Left renal cortex interstitium (tissue), 4 donors: ENCODE data around the gene PFKL. TPM values are rescaled to one million over a fixed set of nuclear protein-coding genes. Genes with fewer than 3 reads are reported as not detected.

Source experiments
- DNase-seq, 4 donors: peaks; one replicate each; pipeline ENCODE4 v3.0.0-alpha.2; 2013; ENCODE audit warnings: low read depth in 4 of 4, low spot score in 2 of 4, missing footprints in 1 of 4
- polyA plus RNA-seq, 4 donors: library from polyadenylated mRNA; unstranded; fragments of 120-200 nt; gene quantifications; one replicate each; pipeline ENCODE4 v1.2.1, GENCODE V29; 2013; ENCODE audit not compliant: insufficient read length in 4 of 4

The PFKL gene
- polyA plus RNA-seq, 4 donors, result 104 to 178 (median 157) TPM

DNA sequence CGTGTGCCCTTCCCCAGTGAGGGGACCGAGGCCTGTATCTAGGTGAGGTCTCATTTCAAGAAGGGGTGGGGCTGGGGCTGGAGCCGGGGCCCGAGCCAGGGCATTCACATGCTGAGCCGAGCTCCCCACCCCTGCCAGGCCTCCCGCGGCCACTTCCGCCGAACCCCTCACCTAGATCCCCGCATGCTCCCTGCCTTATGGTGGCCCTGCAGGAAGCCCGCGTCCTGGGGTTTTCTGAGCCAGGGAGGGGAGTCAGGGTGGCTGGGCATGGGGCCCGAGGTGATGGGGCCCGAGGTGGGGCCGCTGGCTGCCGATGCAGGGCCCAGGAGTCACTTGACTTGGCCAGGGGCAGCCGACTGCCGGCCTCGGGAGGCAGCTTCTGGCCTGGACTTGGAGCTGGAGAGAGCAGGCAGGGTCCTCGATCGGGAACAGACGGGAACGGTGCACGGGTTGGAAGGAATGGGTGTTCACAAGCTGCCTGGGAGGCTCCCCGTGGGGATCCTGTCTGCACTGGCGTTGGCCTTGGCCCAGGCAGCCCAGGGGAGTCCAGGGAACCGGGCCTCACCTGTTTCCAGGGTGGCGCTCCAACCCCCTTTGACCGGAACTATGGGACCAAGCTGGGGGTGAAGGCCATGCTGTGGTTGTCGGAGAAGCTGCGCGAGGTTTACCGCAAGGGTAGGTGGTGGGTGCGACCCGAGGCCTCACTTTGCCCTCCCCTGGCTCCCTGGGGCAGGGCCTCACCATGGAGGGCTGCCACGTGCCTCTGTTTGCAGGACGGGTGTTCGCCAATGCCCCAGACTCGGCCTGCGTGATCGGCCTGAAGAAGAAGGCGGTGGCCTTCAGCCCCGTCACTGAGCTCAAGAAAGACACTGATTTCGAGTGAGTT lies 25.8 kb downstream of the PFKL start:
- no peak for DNase-seq

DNA sequence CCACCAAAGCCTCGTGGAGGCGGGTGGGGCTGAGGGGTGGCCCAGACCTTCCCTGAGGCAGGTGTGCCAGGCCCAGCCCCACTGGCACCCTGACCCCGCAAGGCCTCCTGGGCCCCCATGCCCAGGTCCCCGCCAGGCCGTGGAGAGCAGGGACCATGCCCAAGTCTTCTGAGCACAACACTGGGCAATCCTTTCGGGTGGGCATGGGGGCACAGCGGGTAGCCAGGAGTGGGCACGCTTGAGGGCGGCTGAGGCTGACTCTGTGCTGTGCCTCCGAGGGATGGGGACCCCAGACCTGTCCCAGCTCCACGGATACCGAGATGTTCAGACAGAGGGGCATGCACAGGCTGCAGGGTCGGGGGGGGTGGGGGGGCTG lies 26.4 kb downstream of the PFKL start:
- DNase-seq, result no peak

DNA sequence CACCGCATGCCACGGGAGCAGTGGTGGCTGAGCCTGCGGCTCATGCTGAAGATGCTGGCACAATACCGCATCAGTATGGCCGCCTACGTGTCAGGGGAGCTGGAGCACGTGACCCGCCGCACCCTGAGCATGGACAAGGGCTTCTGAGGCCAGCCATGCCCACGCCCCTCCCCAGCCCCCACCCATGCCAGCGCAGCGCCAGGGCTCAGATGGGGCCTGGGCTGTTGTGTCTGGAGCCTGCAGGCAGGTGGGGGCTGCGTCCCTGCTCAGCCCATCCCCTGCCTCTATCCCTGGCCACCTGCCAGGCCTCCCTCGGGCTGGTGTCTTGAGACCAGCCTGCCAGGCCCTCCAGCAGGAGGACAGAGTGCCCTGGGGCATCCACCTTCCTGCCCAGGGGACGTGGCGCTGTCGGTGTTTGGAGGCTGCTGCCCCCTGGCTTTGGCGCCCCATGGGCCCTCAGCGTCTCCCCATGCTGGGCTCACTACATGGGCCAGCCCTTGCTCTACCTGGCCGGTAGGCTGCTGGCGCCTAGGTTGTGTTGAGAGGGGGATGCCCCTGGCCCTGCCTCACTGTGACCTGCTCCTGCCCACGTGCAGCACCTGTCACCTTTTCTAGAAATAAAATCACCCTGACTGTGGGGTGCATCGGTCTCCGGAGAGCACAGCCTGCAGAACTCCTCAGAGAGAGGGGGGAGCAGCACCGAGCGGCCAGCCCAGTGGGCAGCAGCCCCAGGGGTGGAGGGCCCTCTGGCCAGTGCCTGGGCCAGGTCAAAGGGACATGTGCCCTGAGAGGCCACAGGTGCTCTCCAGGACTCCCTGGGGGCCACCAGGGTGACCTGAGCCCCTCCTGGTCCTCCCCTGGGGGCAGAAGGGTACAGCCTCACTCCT lies 27.1 kb downstream of the PFKL start:
- no peak for DNase-seq

DNA sequence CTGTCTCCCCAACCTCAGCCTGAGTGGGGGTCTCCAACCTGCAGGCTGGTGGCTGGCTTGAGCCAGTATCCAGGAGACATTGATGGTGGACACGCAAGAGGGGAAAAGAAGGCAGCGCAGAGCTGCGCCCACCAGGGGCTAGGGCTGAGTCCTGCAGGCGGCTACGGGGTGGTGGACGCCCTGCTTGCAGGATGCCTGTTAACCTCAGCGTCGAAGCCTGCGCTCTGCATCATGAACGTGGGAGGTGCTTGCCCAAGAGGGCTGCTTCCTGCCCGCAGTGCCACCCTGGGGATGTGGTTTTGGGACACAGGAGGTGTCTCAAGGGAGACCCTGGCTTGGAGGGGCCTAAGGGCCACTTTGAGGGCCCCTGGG lies 27.7 kb downstream of the PFKL start:
- no peak for DNase-seq

DNA sequence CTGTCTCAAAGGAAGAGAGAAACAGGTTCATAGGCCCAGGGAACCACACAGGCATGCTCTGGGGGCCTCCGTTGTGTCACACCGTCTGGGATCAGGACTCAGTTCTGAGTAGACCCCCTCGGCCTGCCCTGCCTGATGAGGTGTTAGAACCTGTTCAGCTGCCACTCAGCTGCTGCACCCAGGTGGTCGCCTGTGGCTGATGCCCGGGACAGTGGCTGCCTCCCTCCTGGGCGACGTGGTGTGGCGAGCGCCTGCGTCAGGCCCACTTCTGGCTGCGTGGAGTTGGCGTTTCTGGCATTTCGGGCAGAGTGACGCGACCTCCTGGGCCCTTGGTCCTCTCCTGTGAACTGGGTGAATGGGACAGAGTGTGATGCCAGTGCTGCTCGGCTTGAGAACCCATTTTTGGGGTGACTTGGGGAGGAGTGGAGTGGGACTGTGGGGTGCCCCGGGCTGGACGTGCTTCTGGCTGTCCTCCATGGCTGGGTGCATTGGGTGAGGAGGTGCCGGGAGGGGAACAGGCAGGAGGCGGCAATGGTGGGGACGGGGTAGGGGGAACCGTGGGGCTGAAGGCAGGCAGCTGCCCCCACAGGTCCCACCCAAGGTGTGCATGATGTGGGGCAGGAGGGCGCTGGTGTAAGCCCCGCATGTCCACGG lies 28.5 kb downstream of the PFKL start:
- no peak for DNase-seq

DNA sequence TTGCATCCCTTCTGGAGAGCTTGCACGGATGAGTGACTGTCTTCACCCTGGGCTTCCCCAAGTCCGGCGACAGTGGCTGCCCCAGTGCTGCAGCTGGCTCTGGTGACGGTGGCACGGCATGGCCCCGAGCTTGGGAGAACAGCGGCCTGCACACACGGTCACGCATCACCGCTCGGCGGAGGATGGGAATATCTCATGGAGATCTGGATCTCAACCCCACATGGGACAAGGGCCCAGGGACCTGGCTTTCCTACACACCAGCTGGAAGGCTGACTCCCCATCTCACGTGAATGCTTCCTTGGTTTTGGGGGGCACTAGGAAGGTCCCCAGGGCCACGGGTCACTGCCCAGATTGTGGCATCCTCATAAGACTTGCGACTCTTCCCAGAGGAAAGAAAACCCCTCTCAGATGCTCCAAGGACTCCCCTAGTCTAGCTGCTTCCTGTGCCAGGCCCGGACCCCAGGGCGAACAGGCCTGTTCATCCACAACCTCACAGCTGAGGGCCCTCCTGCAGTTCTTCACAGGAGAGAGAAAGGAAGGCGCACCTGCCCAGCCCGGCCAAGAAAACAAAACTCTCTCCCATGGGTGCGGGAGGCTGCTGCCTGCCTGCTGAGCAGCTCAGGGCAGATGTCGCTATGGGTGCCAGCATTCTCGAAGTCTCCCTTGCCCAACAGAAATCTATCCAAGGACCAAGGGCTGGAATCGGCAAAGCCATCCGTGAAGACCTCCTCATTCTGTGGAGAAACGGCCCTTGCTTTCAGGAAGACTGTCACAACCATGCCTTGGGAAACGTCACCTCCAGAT lies 29.4 kb downstream of the PFKL start:
- no peak for DNase-seq

DNA sequence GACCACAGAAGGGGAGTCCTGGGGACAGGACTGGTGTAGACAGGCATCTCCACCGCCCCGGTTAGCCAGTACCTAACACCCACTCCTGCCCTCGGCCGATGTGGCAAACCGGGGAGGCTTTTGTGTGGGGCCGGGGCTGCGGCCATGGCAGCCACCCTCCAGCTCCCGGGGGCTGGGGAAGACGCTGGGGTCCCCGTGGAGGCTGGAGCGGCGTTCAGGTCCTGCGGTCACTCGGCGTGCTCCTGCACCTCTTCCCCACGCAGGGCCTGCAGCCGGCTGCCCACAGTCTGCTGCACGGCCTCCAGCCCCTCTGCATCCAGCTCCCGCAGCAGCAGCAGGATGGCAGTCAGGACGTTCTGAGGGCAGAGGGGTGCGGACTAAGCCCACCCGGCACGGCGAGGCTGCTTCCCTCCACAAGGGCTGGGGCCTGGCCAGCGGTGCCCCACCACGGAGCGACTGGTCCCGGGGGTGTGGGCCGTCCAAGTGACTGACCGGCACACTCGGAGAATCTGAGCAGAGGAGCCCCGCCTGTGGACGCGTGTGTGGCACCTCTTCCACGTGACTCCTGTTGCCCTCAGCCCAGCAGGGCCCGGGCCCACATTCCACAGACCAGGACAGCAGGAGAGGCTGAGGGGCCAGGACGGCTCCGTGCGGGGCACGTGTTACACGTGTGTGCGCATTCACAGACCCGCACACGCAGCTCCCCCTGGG lies 30.3 kb downstream of the PFKL start:
- DNase-seq, result no peak

DNA sequence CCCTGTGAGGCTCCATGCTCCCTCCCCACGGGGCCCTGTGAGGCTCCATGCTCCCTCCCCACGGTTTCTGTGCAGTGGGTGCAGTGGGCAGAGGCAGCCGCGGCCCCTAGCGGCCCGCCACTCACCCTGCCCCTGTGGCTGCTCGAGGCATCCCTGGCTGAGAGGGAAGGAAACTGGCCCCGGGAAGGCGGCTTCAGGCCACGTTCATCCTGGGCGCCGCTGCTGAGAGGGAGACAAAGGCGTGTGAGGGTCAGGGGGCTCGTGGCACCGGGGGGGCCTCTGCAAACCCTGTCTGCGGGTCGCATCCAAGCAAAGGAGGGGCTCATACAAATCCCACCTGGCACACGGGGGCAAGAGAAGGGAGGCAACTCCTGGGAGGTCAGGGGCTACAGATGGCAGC lies 30.8 kb downstream of the PFKL start:
- DNase-seq, result no peak

DNA sequence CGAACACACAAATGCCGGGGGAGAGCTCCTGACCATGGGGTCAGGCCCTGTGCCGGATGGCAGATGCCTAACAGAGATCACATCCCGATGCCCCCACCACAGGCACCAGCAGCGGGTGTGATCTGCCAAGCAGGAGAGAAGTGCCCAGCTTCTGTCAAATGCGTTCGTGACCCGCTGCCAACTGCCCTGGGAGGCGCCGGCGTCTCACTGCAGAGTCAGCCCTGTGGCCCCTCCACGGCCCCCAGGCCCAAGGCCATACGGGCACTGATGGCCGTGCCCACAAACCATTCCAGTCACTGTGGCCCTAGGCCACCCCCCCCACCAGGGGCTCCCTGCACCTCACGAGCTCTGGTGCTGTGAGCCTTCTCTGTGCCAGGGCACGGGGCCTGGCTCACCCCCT lies 31.4 kb downstream of the PFKL start:
- no peak for DNase-seq

DNA sequence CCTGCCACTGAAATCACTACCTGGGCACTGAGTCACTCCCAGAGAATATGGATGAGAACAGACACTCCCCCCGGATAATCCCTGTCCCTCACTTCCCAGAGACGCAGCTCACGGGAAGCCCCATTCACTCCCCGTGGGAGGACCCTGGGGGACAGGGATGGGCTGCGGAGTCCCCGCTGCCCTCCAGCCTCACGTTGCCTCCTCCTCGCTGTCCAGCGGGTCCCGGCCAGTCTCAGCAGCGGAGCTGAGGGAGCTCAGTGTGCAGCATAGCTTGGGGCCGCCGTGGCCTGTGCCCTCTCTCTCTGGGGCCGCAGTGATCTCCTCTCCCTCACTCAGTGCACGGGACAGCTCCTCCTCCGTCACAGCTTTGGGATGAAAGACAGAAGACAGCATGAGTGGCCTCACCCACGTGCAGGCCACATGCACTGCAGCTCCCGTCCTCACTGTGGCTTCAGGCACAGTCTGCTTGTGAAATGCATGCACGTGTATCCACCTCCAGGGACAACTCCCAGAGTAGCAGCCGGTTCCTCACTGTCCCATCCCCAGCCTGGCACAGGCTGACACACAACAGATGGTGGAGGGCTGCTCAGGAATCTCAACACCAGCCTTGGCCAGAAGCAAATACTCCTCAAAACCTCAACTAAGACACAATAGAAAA lies 31.9 kb downstream of the PFKL start:
- no peak for DNase-seq

DNA sequence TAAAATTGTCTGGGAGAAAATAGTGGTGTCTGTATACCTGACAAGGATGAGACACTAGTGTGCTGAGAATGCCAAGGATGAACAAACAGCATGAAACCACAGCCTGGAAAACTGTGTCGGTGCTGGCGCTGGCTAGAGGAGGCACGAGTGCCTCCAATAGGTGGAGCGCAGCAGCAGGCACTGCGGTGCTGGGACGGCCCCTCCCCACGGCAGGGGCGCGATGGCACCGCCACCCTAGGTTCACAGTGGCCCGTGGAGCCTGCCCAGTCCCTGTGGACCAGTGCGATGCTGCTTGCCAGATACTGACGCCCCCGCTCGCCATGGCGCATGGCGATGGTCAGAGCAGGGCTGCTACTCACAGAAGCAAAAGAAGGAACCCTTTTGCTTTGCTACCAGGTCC lies 32.5 kb downstream of the PFKL start:
- no peak for DNase-seq

DNA sequence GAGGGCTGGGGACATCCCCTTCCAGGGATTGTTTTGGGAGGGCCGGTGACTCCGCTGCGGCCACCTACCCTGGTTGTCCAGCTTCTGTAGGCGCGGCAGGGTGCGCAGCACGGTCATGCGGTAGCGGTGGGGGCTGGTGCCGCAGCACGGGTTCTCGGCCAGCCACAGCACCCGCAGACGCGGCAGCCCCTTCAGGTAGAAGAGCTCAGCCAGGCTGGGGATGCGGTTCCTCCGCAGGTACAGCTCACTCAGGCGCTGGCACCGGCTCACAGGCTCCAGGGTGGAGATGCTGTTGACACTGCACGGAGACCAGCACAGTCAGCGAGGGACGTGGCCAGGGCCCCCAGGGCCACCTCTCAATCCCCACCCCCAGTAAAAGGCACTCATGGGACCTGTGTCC lies 33.1 kb downstream of the PFKL start:
- no peak for DNase-seq

DNA sequence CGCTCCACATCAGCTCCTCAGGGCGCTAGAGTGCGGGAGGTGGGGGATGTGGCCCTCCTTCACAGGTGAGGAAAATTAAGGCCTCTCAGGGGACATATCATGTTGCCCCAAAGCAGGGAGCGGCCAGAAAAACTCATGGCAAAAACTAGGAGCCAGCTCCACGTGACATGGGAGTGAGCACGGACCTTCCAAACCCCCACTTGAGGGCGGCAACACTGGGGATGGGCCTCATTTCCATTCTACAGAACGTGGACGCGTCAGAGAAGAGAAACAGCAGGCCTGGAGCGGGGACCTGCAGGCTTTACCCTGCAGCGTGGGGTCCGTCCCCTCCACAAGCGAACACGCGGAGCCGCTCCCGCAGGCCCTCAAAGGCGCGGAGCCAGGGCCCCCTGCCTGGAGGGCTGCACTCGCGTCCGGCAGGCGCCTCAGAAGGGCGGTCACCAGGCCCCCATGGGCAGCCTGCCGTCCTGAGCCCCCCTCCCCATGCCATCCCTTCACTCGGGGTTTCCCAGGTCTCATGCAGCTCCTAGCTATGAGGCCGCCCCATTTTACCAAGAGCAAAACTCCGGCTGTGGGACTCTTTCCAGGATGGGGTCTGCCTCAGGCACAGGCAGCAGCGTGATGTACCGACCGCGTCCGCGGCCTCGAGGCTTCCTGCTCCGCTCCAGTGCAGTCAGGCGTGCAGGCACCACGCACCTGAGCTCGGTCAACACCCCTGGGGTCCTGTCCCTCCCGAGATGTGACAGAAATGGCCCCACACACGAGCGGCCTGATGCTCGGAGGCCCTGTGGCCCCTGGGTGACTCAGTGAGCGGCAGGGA lies 33.9 kb downstream of the PFKL start:
- no peak for DNase-seq

DNA sequence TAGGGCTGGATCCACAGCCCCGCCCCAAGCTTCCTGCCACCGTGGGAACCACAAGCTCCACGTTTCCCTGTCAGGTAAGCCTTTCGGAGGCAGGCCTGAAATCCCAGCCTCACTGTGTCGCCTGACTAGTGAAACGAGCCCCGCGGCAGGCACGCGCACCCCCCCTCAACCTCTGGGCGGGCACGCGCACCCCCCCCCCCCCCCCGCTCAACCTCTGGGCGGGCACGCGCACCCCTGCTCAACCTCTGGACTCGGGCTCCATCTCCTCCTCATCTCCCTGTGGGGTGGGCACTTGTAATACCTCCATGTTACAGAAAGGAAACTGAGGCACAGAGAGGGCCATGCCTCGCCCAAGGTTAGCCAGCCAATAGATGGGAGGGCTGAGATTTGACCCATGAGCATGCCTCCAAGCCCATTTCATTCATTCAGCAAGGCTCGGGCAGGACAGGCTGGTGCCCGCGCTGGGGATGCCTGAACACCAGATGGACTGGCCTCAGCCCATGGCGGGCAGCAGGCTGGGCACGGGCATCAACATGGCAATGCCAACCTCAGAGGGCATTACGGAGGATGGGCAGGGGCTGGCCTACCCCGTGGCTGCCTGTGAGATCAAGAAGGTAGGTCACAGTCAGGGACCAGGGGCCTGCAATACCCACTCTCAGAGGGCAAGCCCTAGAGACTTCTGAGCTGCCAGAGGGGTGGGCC lies 34.6 kb downstream of the PFKL start:
- DNase-seq, result no peak

DNA sequence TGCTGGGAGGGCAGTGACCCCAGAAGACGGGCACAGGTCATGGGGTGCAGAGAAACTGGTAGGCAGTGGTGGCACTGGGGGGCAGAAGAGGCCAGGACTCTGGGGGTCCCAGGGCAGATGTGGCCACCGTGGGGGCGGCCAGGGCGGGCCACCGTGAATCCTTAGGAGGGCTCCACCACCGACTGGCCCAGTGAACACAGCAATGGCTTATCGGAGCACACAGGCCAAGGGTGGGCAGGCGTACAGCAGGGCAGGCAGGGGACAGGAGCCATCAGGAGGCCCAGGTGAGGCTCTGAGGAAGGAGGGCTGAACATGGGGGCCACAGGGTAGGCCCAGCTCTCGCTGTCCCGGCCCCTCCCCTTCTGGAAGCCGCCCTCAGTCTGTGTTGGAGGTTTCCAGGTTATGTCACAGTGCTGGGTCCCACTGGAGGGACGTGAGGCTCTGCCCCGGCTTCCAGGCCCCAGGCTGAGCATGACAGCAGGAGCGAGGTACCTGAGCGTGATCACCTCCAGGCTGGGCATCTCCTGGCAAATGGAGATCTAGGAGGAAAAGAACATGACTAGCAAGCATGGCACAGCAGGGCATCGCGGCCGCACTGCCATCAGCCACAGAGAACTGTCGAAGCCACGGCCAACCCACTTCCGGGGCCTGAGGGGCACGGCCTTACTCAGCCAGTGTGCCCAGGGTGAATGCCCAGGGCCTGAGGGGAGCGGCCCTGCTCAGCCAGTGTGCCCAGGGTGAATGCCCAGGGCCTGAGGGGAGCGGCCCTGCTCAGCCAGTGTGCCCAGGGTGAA lies 35.6 kb downstream of the PFKL start:
- no peak for DNase-seq

DNA sequence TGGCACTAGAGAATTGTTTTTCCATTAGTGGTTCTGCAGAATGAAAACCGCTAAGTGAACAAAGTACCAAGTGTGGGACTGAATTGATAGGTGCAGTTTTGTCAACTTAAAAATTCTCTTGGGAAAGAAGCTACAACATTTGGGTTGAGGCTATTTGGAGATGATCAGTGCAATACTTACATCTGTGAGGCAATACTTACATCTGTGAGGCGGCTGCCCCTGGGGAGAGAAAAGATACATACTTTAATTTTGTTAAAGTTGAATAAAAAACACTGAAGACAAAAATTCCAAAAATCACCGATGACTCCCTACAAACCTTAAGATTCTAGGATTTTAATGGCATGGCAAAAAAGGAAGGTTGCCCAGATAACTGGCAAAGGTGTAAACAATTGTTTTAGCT lies 37.6 kb downstream of the PFKL start:
- DNase-seq, result no peak
